Type B pancreatic cell (in vitro differentiated cells): Measurements from ENCODE around the gene TBC1D22A. TPM values are rescaled to one million over a fixed set of nuclear protein-coding genes. Genes with fewer than 3 reads are reported as not detected.

Experiments used
- DNase-seq: peaks from one replicate; pipeline ENCODE4 v3.0.0; 2021; ENCODE audit warnings: mixed read lengths; ENCODE audit not compliant: unreplicated experiment; ENCODE audit errors: extremely low spot score
- H3K27ac Mint-ChIP-seq: 2 replicates; pipeline ENCODE4 v1.8.0; 2021; ENCODE audit warnings: mild to moderate bottlenecking, mixed read lengths
- H3K27me3 Mint-ChIP-seq: 2 replicates; pipeline ENCODE4 v1.8.0; 2021; ENCODE audit warnings: mixed read lengths
- H3K36me3 Mint-ChIP-seq: 2 replicates; pipeline ENCODE4 v1.8.0; 2021; ENCODE audit warnings: mixed read lengths
- H3K4me1 Mint-ChIP-seq: one replicate; pipeline ENCODE4 v1.8.0; 2021; ENCODE audit warnings: mixed read lengths; ENCODE audit not compliant: unreplicated experiment
- H3K4me3 Mint-ChIP-seq: 2 replicates; pipeline ENCODE4 v1.8.0; 2021; ENCODE audit warnings: mild to moderate bottlenecking, mixed read lengths
- H3K9me3 Mint-ChIP-seq: 2 replicates; pipeline ENCODE4 v1.8.0; 2021; ENCODE audit warnings: mixed read lengths
- total RNA-seq: library from RNA; stranded (reverse); gene quantifications from 2 replicates; pipeline ENCODE4 v1.2.1, GENCODE V29; 2021; ENCODE audit warnings: low replicate concordance
- TF ChIP-seq, protein P1 (sequence below): fragments of 200-600 bp; sonication (generic); conservative IDR thresholded peaks from 2 replicates; pipeline ENCODE4 v1.5.0; 2021; ENCODE audit warnings: antibody characterized with exemption, mild to moderate bottlenecking

Gene TBC1D22A
- total RNA-seq, 1 donor from 2014 or later = 16.2 TPM

DNA sequence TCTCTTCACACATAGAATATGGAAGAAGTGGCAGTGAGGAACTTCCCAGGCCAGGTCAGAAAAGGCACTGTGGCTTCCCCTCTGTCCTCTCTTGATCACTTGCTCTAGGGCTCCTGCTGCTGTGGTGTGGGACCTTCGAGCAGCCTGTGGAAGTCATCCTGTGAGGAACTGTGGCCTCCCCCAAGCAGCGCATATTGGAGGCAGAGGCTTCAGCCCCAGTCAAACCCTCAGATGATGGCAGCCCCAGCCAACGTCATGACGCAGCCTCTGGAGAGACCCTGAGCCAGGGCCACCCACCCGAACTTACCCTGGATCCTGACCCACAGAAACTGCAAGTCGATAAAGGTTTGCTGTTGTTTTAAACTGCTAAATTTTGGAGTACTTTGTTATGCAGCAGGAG, 444.9 kb downstream of the TBC1D22A start:
- Mint-ChIP-seq H3K36me3 (no peaks in the 10 kb centered on the region), H3K9me3 (peaks cover 4% of the 10 kb centered on the region), H3K4me3 (no peak overlapping the region), H3K27ac (no peak overlapping the region), H3K4me1 (no peaks in the 10 kb centered on the region), H3K27me3 (no peaks in the 10 kb centered on the region)
- TF ChIP-seq, protein P1, sequence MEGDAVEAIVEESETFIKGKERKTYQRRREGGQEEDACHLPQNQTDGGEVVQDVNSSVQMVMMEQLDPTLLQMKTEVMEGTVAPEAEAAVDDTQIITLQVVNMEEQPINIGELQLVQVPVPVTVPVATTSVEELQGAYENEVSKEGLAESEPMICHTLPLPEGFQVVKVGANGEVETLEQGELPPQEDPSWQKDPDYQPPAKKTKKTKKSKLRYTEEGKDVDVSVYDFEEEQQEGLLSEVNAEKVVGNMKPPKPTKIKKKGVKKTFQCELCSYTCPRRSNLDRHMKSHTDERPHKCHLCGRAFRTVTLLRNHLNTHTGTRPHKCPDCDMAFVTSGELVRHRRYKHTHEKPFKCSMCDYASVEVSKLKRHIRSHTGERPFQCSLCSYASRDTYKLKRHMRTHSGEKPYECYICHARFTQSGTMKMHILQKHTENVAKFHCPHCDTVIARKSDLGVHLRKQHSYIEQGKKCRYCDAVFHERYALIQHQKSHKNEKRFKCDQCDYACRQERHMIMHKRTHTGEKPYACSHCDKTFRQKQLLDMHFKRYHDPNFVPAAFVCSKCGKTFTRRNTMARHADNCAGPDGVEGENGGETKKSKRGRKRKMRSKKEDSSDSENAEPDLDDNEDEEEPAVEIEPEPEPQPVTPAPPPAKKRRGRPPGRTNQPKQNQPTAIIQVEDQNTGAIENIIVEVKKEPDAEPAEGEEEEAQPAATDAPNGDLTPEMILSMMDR = no peak
- DNase-seq = no peak

DNA sequence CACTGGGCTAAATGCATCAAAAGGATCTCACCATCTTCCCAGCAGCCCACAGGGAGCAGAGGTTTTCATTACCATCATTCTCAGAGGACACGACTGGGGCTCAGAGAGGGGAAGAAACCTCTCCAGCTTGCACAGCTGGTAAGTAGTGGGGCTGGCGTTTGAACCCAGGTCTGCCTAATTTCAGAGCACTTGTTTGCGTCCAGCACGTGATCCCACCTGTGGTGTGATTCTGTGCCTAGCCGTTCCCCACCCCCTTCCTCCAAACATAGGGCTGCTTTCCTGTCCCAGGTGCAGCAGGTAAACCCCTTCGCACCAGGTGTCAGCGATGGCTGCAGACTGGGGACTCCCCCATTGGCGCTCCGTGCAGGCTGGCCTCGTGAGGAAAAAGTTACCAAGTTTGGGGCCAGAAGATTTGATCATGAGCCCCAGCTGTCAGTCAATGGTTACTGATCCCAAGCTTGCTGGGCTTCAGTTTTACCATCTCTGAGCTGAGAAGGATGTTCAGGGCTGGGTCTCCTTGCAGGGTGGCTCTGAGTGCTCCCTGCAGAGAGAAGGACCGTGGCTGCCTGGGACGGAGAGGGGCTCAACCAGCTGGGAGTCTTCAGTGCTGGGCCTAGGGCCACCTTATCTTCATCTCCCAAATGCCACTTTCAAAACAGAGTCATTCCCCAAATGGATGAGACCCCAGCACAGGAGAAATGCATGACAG, 445.6 kb downstream of the TBC1D22A start:
- Mint-ChIP-seq H3K9me3 (peaks cover 4% of the 10 kb centered on the region), H3K27ac (no peak overlapping the region), H3K4me3 (no peak overlapping the region), H3K36me3 (peaks cover 3% of the 10 kb centered on the region), H3K27me3 (no peaks in the 10 kb centered on the region), H3K4me1 (no peaks in the 10 kb centered on the region)
- peak; percentile 48 for DNase-seq
- TF ChIP-seq, protein P1 = no peak

DNA sequence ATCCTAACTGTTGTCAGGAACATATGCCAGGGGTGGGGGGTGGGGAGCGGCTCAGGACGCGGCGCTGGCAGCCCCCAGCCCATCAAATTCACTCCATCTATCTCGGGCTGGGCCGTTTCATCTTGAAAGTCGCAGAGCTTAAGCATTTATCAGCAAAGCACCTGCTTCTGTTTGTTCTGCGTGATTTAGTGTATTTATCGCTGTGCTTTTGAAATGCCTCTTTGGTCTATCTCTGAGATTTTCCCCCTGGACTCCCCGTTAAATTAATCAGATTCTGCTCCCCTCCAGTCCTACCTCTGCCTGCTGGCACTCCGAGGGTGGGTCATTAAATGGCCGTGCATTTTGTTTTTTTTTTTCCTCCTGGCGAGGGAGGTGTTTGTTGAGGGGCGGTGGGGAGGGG, 446.2 kb downstream of the TBC1D22A start:
- TF ChIP-seq, protein P1 = no peak
- no peaks in the 10 kb centered on the region for H3K27me3 Mint-ChIP-seq
- H3K27ac Mint-ChIP-seq = no peak overlapping the region
- no peaks in the 10 kb centered on the region for H3K4me1 Mint-ChIP-seq
- peaks cover 3% of the 10 kb centered on the region for H3K36me3 Mint-ChIP-seq
- no peak for DNase-seq
- no peak overlapping the region for H3K4me3 Mint-ChIP-seq
- peaks cover 5% of the 10 kb centered on the region for H3K9me3 Mint-ChIP-seq

DNA sequence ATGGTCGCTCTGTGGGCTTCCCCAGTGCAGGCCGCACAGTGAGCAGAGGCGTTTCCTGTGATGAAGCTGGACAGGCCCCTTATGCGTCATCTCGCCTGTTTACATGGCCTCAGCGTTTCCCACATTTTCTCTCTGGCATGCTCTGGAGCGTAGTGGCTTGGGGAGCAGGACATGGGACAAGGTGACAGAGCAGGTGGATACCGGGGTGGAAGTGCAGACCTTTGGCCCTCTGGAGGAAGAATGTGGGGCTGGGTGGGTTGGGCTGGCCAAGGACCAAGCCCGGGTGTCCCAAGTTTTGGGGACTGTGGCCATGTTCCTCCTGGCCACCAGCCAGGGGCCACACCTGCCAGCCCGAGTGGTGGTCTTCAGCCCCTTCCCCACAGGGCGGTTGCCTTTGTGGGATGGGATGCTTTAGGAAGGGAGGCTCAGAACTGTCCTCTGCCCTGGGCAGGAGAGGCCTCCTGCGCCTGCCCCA, 446.6 kb downstream of the TBC1D22A start:
- H3K36me3 Mint-ChIP-seq = peaks cover 3% of the 10 kb centered on the region
- no peak overlapping the region for H3K27ac Mint-ChIP-seq
- TF ChIP-seq, protein P1 = no peak
- H3K27me3 Mint-ChIP-seq = no peaks in the 10 kb centered on the region
- no peaks in the 10 kb centered on the region for H3K4me1 Mint-ChIP-seq
- H3K4me3 Mint-ChIP-seq = no peak overlapping the region
- H3K9me3 Mint-ChIP-seq = peaks cover 10% of the 10 kb centered on the region
- peak; percentile 55 for DNase-seq

DNA sequence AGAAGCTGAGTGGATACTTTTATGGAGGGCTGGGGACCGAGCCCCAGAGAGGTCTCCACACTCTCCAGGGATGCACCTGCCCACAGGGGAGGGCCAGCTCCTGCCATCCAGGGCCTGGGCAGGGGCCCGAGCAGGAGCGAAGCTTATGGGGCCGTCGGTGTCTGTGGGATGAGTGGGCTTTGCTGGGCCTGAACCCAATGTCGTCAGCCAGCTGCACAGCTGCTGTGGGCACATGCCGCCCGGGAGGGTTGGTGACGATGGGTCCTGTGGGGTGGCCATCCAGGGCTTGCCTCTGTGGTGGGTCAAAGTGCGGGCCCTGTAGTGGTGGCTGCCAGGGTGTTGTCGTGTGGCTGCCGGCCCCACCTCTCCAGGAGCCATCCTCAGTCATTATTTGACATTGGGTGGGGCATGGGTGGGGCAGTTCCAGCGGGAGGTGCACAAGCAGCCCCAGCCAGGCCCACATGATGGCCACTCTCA, 447.1 kb downstream of the TBC1D22A start:
- peaks cover 9% of the 10 kb centered on the region for H3K9me3 Mint-ChIP-seq
- H3K27ac Mint-ChIP-seq = no peak overlapping the region
- no peak for DNase-seq
- no peaks in the 10 kb centered on the region for H3K4me1 Mint-ChIP-seq
- no peak overlapping the region for H3K4me3 Mint-ChIP-seq
- H3K27me3 Mint-ChIP-seq = no peaks in the 10 kb centered on the region
- peaks cover 3% of the 10 kb centered on the region for H3K36me3 Mint-ChIP-seq
- TF ChIP-seq, protein P1 = no peak
